H1 (cell line): Measurements from ENCODE around the gene PEAK1. TPM values are rescaled to one million over a fixed set of nuclear protein-coding genes. Genes with fewer than 3 reads are reported as not detected.

Experiments
- CTCF ChIA-PET: fragments of 300-600 bp; sonication (Branson Sonifier 250); formaldehyde crosslinking; loops from one replicate; lab custom pipeline; 2021; ENCODE audit not compliant: partially characterized antibody; lab: Charles Lee
- POLR2A ChIA-PET: fragments of 300-600 bp; sonication (Branson Sonifier 250); formaldehyde crosslinking; loops from one replicate; lab custom pipeline; 2021; ENCODE audit warnings: inconsistent platforms; ENCODE audit not compliant: partially characterized antibody; lab: Charles Lee
- DNase-seq, 2 experiments: peaks; one replicate each; pipeline versions ENCODE4 v3.0.0 to v3.0.0-alpha.2; 2010 to 2022; ENCODE audit warnings: low spot score in 2 of 2, low read depth in 1 of 2, mixed read lengths in 1 of 2
- FAIRE-seq: peaks from 2 replicates; lab custom pipeline; 2011; peaks lifted over from hg19 to GRCh38; lab: Jason Lieb, UNC
- H2AFZ ChIP-seq: 2 replicates; pipeline ENCODE4 v1.8.1; 2012; ENCODE audit warnings: low read length, inconsistent platforms
- H2AK5ac ChIP-seq: 2 replicates; pipeline ENCODE4 v1.6.1; 2013; ENCODE audit warnings: low read depth, low read length
- H2BK120ac ChIP-seq: replicated peaks from 2 replicates; pipeline ENCODE3; 2013; ENCODE audit warnings: low read depth, low read length, inconsistent platforms
- H2BK12ac ChIP-seq: 2 replicates; pipeline ENCODE4 v1.6.1; 2013; ENCODE audit warnings: low read depth, low read length
- H2BK15ac ChIP-seq: 2 replicates; pipeline ENCODE4 v1.6.1; 2013; ENCODE audit warnings: low read length
- H2BK20ac ChIP-seq: 2 replicates; pipeline ENCODE4 v1.6.1; 2013; ENCODE audit warnings: low read length
- H2BK5ac ChIP-seq: 2 replicates; pipeline ENCODE4 v1.6.1; 2013; ENCODE audit warnings: low read depth, low read length
- H3K14ac ChIP-seq: 2 replicates; pipeline ENCODE4 v1.6.1; 2013; ENCODE audit warnings: inconsistent platforms; ENCODE audit not compliant: insufficient read length
- H3K18ac ChIP-seq: 2 replicates; pipeline ENCODE4 v1.6.1; 2013; ENCODE audit warnings: low read length; ENCODE audit errors: extremely low read depth
- H3K23ac ChIP-seq: 2 replicates; pipeline ENCODE4 v1.6.1; 2013; ENCODE audit warnings: inconsistent platforms; ENCODE audit not compliant: insufficient read length
- H3K23me2 ChIP-seq: 2 replicates; pipeline ENCODE4 v1.6.1; 2013; ENCODE audit warnings: low read depth, low read length
- H3K27ac ChIP-seq: 2 replicates; pipeline ENCODE4 v1.6.1; 2011; ENCODE audit warnings: low read depth, low read length, inconsistent platforms
- H3K27me3 ChIP-seq, 4 experiments: replicated peaks in 1 of 4; 1 replicate in 1 of 4; 2 replicates in 3 of 4; pipeline versions ENCODE4 v1.6.1 to v1.8.1; 2011 to 2013; ENCODE audit warnings: low read length in 3 of 4, mild to moderate bottlenecking in 3 of 4, inconsistent platforms in 2 of 4, mixed read lengths in 2 of 4, moderate library complexity in 1 of 4; ENCODE audit not compliant: control insufficient read depth in 3 of 4, insufficient read depth in 3 of 4; ENCODE audit errors: extremely low read depth in 1 of 4
- H3K36me3 ChIP-seq, 4 experiments: 2 replicates each; pipeline versions ENCODE4 v1.6.1 to v1.8.1; 2011 to 2013; ENCODE audit warnings: mild to moderate bottlenecking in 4 of 4, low read length in 3 of 4, moderate library complexity in 2 of 4, control low read depth in 1 of 4, inconsistent platforms in 1 of 4; ENCODE audit not compliant: insufficient read depth in 4 of 4, control insufficient read depth in 2 of 4
- H3K4ac ChIP-seq: replicated peaks from 2 replicates; pipeline ENCODE3; 2013; ENCODE audit warnings: low read length, low read depth, mixed read lengths, inconsistent platforms; ENCODE audit not compliant: insufficient read length
- H3K4me1 ChIP-seq, 4 experiments: replicated peaks in 1 of 4; 1 replicate in 1 of 4; 2 replicates in 3 of 4; pipeline versions ENCODE4 v1.6.1 to v1.8.1; 2011 to 2013; ENCODE audit warnings: low read length in 3 of 4, inconsistent platforms in 2 of 4, mixed read lengths in 1 of 4; ENCODE audit not compliant: insufficient read depth in 4 of 4, control insufficient read depth in 3 of 4
- H3K4me2 ChIP-seq, 2 experiments: 2 replicates each; pipeline versions ENCODE4 v1.6.1 to v1.8.1; 2011 to 2013; ENCODE audit warnings: low read depth in 2 of 2, low read length in 2 of 2, control low read depth in 1 of 2, inconsistent platforms in 1 of 2, mild to moderate bottlenecking in 1 of 2; ENCODE audit not compliant: insufficient read depth in 1 of 2
- H3K4me3 ChIP-seq, 4 experiments: fragments of 200-600, 300-600 bp in 1 of 4; sonication (generic), shearing (Covaris generic), sonication (Bioruptor Twin) in 1 of 4; 2 replicates each; pipeline versions ENCODE4 v1.5.1 to v1.8.1; 2011 to 2016; ENCODE audit warnings: low read length in 4 of 4, low read depth in 3 of 4, control low read depth in 2 of 4, inconsistent platforms in 2 of 4, mild to moderate bottlenecking in 2 of 4, mixed read lengths in 1 of 4, moderate library complexity in 1 of 4; ENCODE audit not compliant: insufficient read depth in 2 of 4; ENCODE audit errors: extremely low read depth in 1 of 4
- H3K56ac ChIP-seq: replicated peaks from 2 replicates; pipeline ENCODE3; 2013; ENCODE audit warnings: low read depth, mild to moderate bottlenecking, mixed read lengths, low read length, inconsistent platforms; ENCODE audit not compliant: insufficient read length
- H3K79me1 ChIP-seq: 2 replicates; pipeline ENCODE4 v1.6.1; 2013; ENCODE audit warnings: low read depth, low read length, control low read depth
- H3K79me2 ChIP-seq, 2 experiments: 2 replicates each; pipeline versions ENCODE4 v1.6.1 to v1.8.1; 2012 to 2013; ENCODE audit warnings: low read length in 2 of 2, mild to moderate bottlenecking in 2 of 2, inconsistent platforms in 1 of 2; ENCODE audit not compliant: insufficient read depth in 2 of 2, control insufficient read depth in 1 of 2
- H3K9ac ChIP-seq, 4 experiments: replicated peaks in 1 of 4; 1 replicate in 1 of 4; 2 replicates in 3 of 4; pipeline versions ENCODE4 v1.6.1 to v1.8.1; 2011 to 2013; ENCODE audit warnings: low read depth in 3 of 4, low read length in 3 of 4, control low read depth in 2 of 4, mild to moderate bottlenecking in 2 of 4, moderate library complexity in 2 of 4, inconsistent platforms in 1 of 4; ENCODE audit errors: extremely low read depth in 1 of 4
- H3K9me3 ChIP-seq, 2 experiments: 2 replicates each; pipeline versions ENCODE4 v1.6.1 to v1.8.1; 2012 to 2013; ENCODE audit warnings: mild to moderate bottlenecking in 2 of 2, moderate library complexity in 2 of 2, control low read depth in 1 of 2, inconsistent platforms in 1 of 2, low read depth in 1 of 2, low read length in 1 of 2, mixed read lengths in 1 of 2; ENCODE audit not compliant: insufficient read depth in 2 of 2
- H4K20me1 ChIP-seq, 2 experiments: replicated peaks in 1 of 2; 2 replicates each; pipeline versions ENCODE3 to v1.8.1; 2011 to 2013; ENCODE audit warnings: inconsistent platforms in 2 of 2, low read length in 2 of 2, mild to moderate bottlenecking in 1 of 2; ENCODE audit not compliant: insufficient read depth in 2 of 2, control insufficient read depth in 1 of 2
- H4K5ac ChIP-seq: 2 replicates; pipeline ENCODE4 v1.6.1; 2013; ENCODE audit warnings: low read length, low read depth, mixed read lengths, inconsistent platforms; ENCODE audit not compliant: insufficient read length
- H4K8ac ChIP-seq: 2 replicates; pipeline ENCODE4 v1.8.0; 2013; ENCODE audit warnings: mild to moderate bottlenecking, moderate library complexity, low read length, inconsistent platforms; ENCODE audit not compliant: insufficient read depth; ENCODE audit errors: extremely low read depth
- H4K91ac ChIP-seq: replicated peaks from 2 replicates; pipeline ENCODE3; 2013; ENCODE audit warnings: low read length, mixed read lengths, inconsistent platforms; ENCODE audit not compliant: insufficient read length
- FOSL1 ChIP-seq: IDR thresholded peaks from 2 replicates; pipeline ENCODE4 v1.6.1; 2011; ENCODE audit warnings: mild to moderate bottlenecking, low read depth, low read length, moderate library complexity; ENCODE audit not compliant: insufficient read depth
- HDAC2 ChIP-seq, 2 experiments: fragments of 300-600 bp in 1 of 2; sonication (generic) in 1 of 2; IDR thresholded peaks; 2 replicates each; pipeline ENCODE4 v1.6.1; 2011 to 2012; ENCODE audit warnings: low read depth in 2 of 2, low read length in 2 of 2, mild to moderate bottlenecking in 2 of 2, moderate library complexity in 2 of 2, borderline replicate concordance in 1 of 2, inconsistent platforms in 1 of 2
- NRF1 ChIP-seq: IDR thresholded peaks from 2 replicates; pipeline ENCODE4 v1.6.1; 2011; ENCODE audit warnings: mild to moderate bottlenecking, low read depth, low read length, improper control_type of control experiment
- POLR2AphosphoS5 ChIP-seq: IDR thresholded peaks from 2 replicates; pipeline ENCODE4 v1.6.1; 2011; ENCODE audit warnings: low read depth, low read length
- RXRA ChIP-seq: IDR thresholded peaks from 2 replicates; pipeline ENCODE4 v1.6.1; 2011; ENCODE audit warnings: low read depth, mild to moderate bottlenecking, low read length, moderate library complexity; ENCODE audit not compliant: insufficient read depth
- TCF12 ChIP-seq: IDR thresholded peaks from 2 replicates; pipeline ENCODE4 v1.6.1; 2011; ENCODE audit warnings: low read depth, mild to moderate bottlenecking, low read length
- YY1 ChIP-seq: IDR thresholded peaks from 2 replicates; pipeline ENCODE4 v1.6.1; 2011; ENCODE audit warnings: low read depth, mild to moderate bottlenecking, low read length
- WGBS, 2 experiments: shearing (Covaris generic) in 1 of 2; methylation state at CpG; one replicate each; pipeline versions ENCODE4 v1.1.6 to v1.1.7; 2013 to 2015; ENCODE audit warnings: low lambda C conversion rate in 2 of 2, mixed read lengths in 2 of 2, inconsistent platforms in 1 of 2, low coverage in 1 of 2, missing lambda C conversion rate in 1 of 2; ENCODE audit not compliant: insufficient replicate concordance in 2 of 2, insufficient coverage in 1 of 2, insufficient read length in 1 of 2; ENCODE audit errors: extremely low coverage in 1 of 2, missing lambda C conversion rate in 1 of 2; 5-methylcytosine and 5-hydroxymethylcytosine counted together
- polyA plus RNA-seq, 7 experiments: library from polyadenylated mRNA; depleted of rRNA in 3 of 7; stranded (reverse) in 5 of 7; unstranded in 2 of 7; fragments of >200 nt in 5 of 7; fragments of 200-250 nt in 2 of 7; gene quantifications; 1 replicate in 5 of 7; 2 replicates in 1 of 7; 4 replicates in 1 of 7; pipeline versions ENCODE4 v1.2.1 to v1.2.3, GENCODE V29; 2011 to 2013; ENCODE audit warnings: missing spikeins in 2 of 7, mixed read lengths in 2 of 7
- total RNA-seq: library from RNA; stranded (reverse); fragmentation: NEBNext Ultra II Directional; extraction: Animal tissue kit (Norgen Biotek cat#: 25700); gene quantifications from 2 replicates; pipeline ENCODE4 v1.2.1, GENCODE V29; 2021

PEAK1 gene
- total and polyA plus RNA-seq, 2 of the 8 experiments (the other 6 are each of a cell fraction or from before 2014, with no cell fraction given), result 8.8 to 44.8 TPM

- Histone ChIP-seq H4K8ac (no peak overlapping the region), H2AFZ (no peak overlapping the region), H3K4me2 (no peak overlapping the region), H3K4me1 (peaks cover 0 to 7% (median 2%) of the 10 kb centered on the region in 4 experiments; a peak in 3 of 7 replicates), H3K9ac (no peak overlapping the region), H2BK5ac (no peak overlapping the region), H3K4ac (no peak overlapping the region), H4K5ac (no peak overlapping the region), H2BK120ac (no peak overlapping the region), H3K27ac (no peak overlapping the region), H3K9me3 (no peaks in the 10 kb centered on the region), H3K36me3 (no peaks in the 10 kb centered on the region; a peak in 2 of 8 replicates), H2BK15ac (no peak overlapping the region), H3K27me3 (no peaks in the 10 kb centered on the region), H2AK5ac (no peak overlapping the region), H3K23me2 (no peaks in the 10 kb centered on the region), H3K23ac (no peak overlapping the region), H3K4me3 (no peak overlapping the region), H3K56ac (no peak overlapping the region), H3K79me1 (no peaks in the 10 kb centered on the region), H2BK12ac (no peak overlapping the region), H4K20me1 (no peaks in the 10 kb centered on the region), H3K14ac (no peak overlapping the region), H3K18ac (no peak overlapping the region), H2BK20ac (no peak overlapping the region), H4K91ac (no peak overlapping the region), H3K79me2 (peaks cover 0 to 3% of the 10 kb centered on the region in 2 experiments; a peak in 1 of 4 replicates)
- FAIRE-seq (no peak), DNase-seq (no peak)
- TF ChIP-seq RXRA, result no peak
- no peak for TF ChIP-seq NRF1
- no peak for TF ChIP-seq TCF12
- no peak for TF ChIP-seq YY1
- TF ChIP-seq HDAC2 (IDR thresholded peaks at IDR 0.05; ENCODE audit: borderline replicate concordance in 1 of 2, low read depth in 2 of 2, low read length in 2 of 2), result no peak
- TF ChIP-seq FOSL1, result no peak
- TF ChIP-seq POLR2AphosphoS5, result no peak
- POLR2A ChIA-PET, result no interaction called here
- CTCF ChIA-PET, result interaction anchor here (0.6 to 1.1 kb wide), 4 partner anchors 72 to 212 kb away, joined by 3 read pairs; no protein-coding TSS in a partner anchor
- 85% methylated on average over 12 of the region's 12 CpGs; no CpG with 5 or more reads in 1 of the 2 experiments for WGBS, 2 experiments
These were observed 134.6 kb downstream of the PEAK1 start for GRCh38 chr15:77285057-77285997.
